Osteoblast (primary cell): Measurements from ENCODE around the gene FOXRED2. TPM values are rescaled to one million over a fixed set of nuclear protein-coding genes. Genes with fewer than 3 reads are reported as not detected.

ENCODE experiments used
- DNase-seq: peaks from one replicate; pipeline ENCODE4 v3.0.0; 2011; ENCODE audit warnings: low spot score, mixed read lengths; ENCODE audit not compliant: insufficient read length; ENCODE audit errors: missing footprints
- H2AFZ ChIP-seq: 2 replicates; pipeline ENCODE4 v1.6.0; 2011; ENCODE audit warnings: mild to moderate bottlenecking, low read length
- H3K27ac ChIP-seq: 2 replicates; pipeline ENCODE4 v1.5.1; 2011; ENCODE audit warnings: mild to moderate bottlenecking, low read depth, low read length, moderate library complexity
- H3K27me3 ChIP-seq: 2 replicates; pipeline ENCODE4 v1.6.0; 2012; ENCODE audit warnings: mild to moderate bottlenecking, control low read depth, inconsistent platforms, low read length, moderate library complexity; ENCODE audit not compliant: insufficient read depth
- H3K36me3 ChIP-seq: 2 replicates; pipeline ENCODE4 v1.5.1; 2011; ENCODE audit warnings: mild to moderate bottlenecking, low read length, control low read depth, moderate library complexity; ENCODE audit not compliant: insufficient read depth
- H3K4me1 ChIP-seq: 2 replicates; pipeline ENCODE4 v1.5.1; 2011; ENCODE audit warnings: mild to moderate bottlenecking, low read length, control low read depth, moderate library complexity; ENCODE audit not compliant: insufficient read depth
- H3K4me2 ChIP-seq: 2 replicates; pipeline ENCODE4 v1.6.0; 2011; ENCODE audit warnings: mild to moderate bottlenecking, low read length; ENCODE audit not compliant: insufficient read depth
- H3K4me3 ChIP-seq: fragments of 200-600 bp; sonication (generic); 3 replicates; pipeline ENCODE4 v1.5.1; 2012; ENCODE audit warnings: mild to moderate bottlenecking, low read length, inconsistent platforms; ENCODE audit not compliant: insufficient read depth
- H3K79me2 ChIP-seq: 2 replicates; pipeline ENCODE4 v1.6.0; 2012; ENCODE audit warnings: mild to moderate bottlenecking, low read length, control low read depth, inconsistent platforms; ENCODE audit not compliant: insufficient read depth
- H3K9me3 ChIP-seq: 2 replicates; pipeline ENCODE4 v1.5.1; 2011; ENCODE audit warnings: low read depth, low read length, control low read depth
- H4K20me1 ChIP-seq: 2 replicates; pipeline ENCODE4 v1.6.0; 2012; ENCODE audit warnings: mild to moderate bottlenecking, low read length, control low read depth; ENCODE audit not compliant: insufficient read depth
- CTCF ChIP-seq: IDR thresholded peaks from 2 replicates; pipeline ENCODE4 v1.5.1; 2011; ENCODE audit warnings: mild to moderate bottlenecking, low read depth, low read length, moderate library complexity; ENCODE audit errors: extremely low read depth
- total RNA-seq: library from RNA; depleted of rRNA; stranded (reverse); fragments of >200 nt; gene quantifications from 2 replicates; pipeline ENCODE4 v1.2.3, GENCODE V29; 2012

FOXRED2 gene
- total RNA-seq, 1 donor, result 16.3 TPM

GRCh38 chr22:36486619-36487384 is 20.0 kb downstream of the FOXRED2 start:
- H2AFZ ChIP-seq, result no peak overlapping the region
- peak; percentile 79 for TF ChIP-seq CTCF
- DNase-seq, result peak; percentile 89

GRCh38 chr22:36481393-36482168 is 25.3 kb downstream of the FOXRED2 start, which contains the start of gene TXN2:
TXN2 (minus strand) TSS chr22:36481640; CDS start chr22:36480837, 803 bp downstream.
- Histone ChIP-seq H2AFZ (peak within 1 kb of the TSS; percentile 83), H3K4me3 (peak within 1 kb of the TSS; percentile 77), H3K9me3 (no peaks in the 10 kb centered on the region), H3K4me2 (peak within 1 kb of the TSS; percentile 90), H3K4me1 (peaks cover 9% of the 10 kb centered on the region), H3K79me2 (peaks cover 27% of the 10 kb centered on the region), H3K36me3 (peaks cover 34% of the 10 kb centered on the region), H3K27ac (peak within 1 kb of the TSS; percentile 78), H4K20me1 (no peaks in the 10 kb centered on the region), H3K27me3 (no peaks in the 10 kb centered on the region)
- peak; percentile 97 for DNase-seq
- no peak for TF ChIP-seq CTCF

More at GRCh38 chr22:36486619-36487384, 20.0 kb downstream of the FOXRED2 start:
- Histone ChIP-seq H3K79me2 (no peaks in the 10 kb centered on the region), H3K9me3 (no peaks in the 10 kb centered on the region), H3K4me1 (no peaks in the 10 kb centered on the region), H3K27ac (no peak overlapping the region), H3K36me3 (no peaks in the 10 kb centered on the region), H3K4me3 (no peak overlapping the region), H4K20me1 (no peaks in the 10 kb centered on the region), H3K4me2 (no peak overlapping the region), H3K27me3 (no peaks in the 10 kb centered on the region)

GRCh38 chr22:36480941-36481392 is 25.9 kb downstream of the FOXRED2 start:
- Histone ChIP-seq H3K4me3 (peak overlapping the region; percentile 77), H3K4me1 (peaks cover 9% of the 10 kb centered on the region), H3K27me3 (no peaks in the 10 kb centered on the region), H2AFZ (peak overlapping the region; percentile 83), H3K9me3 (no peaks in the 10 kb centered on the region), H3K4me2 (peak overlapping the region; percentile 90), H3K36me3 (peaks cover 38% of the 10 kb centered on the region), H4K20me1 (no peaks in the 10 kb centered on the region), H3K27ac (peak overlapping the region; percentile 78), H3K79me2 (peaks cover 27% of the 10 kb centered on the region)
- no peak for TF ChIP-seq CTCF
- no peak for DNase-seq

GRCh38 chr22:36478966-36479365 is 27.9 kb downstream of the FOXRED2 start:
- H3K36me3 ChIP-seq, result peaks cover 55% of the 10 kb centered on the region
- peaks cover 27% of the 10 kb centered on the region for H3K79me2 ChIP-seq
- no peak overlapping the region for H3K4me2 ChIP-seq
- H3K27me3 ChIP-seq, result no peaks in the 10 kb centered on the region
- H4K20me1 ChIP-seq, result no peaks in the 10 kb centered on the region
- H3K4me1 ChIP-seq, result peaks cover 9% of the 10 kb centered on the region
- no peak overlapping the region for H3K4me3 ChIP-seq
- no peaks in the 10 kb centered on the region for H3K9me3 ChIP-seq
- no peak for TF ChIP-seq CTCF
- H2AFZ ChIP-seq, result no peak overlapping the region
- no peak for DNase-seq
- no peak overlapping the region for H3K27ac ChIP-seq
